Chondrocyte (in vitro differentiated cells): Measurements from ENCODE around the gene FGF1. TPM values are rescaled to one million over a fixed set of nuclear protein-coding genes. Genes with fewer than 3 reads are reported as not detected.

Experiments
- DNase-seq: peaks from one replicate; pipeline ENCODE4 v3.0.0; 2021; ENCODE audit warnings: mixed read lengths, low spot score
- H3K27ac Mint-ChIP-seq: one replicate; pipeline ENCODE4 v1.8.0; 2021; ENCODE audit warnings: mild to moderate bottlenecking, moderate library complexity, mixed read lengths; ENCODE audit not compliant: unreplicated experiment
- H3K27me3 Mint-ChIP-seq: 2 replicates; pipeline ENCODE4 v1.8.0; 2021; ENCODE audit warnings: low read depth, mixed read lengths
- H3K36me3 Mint-ChIP-seq: 2 replicates; pipeline ENCODE4 v1.8.0; 2021; ENCODE audit warnings: low read depth, mixed read lengths
- H3K4me1 Mint-ChIP-seq: 2 replicates; pipeline ENCODE4 v1.8.0; 2021; ENCODE audit warnings: low read depth, mild to moderate bottlenecking, mixed read lengths
- H3K4me3 Mint-ChIP-seq: one replicate; pipeline ENCODE4 v1.8.0; 2021; ENCODE audit warnings: mild to moderate bottlenecking, moderate library complexity, mixed read lengths; ENCODE audit not compliant: unreplicated experiment
- H3K9me3 Mint-ChIP-seq: 2 replicates; pipeline ENCODE4 v1.8.0; 2021; ENCODE audit warnings: low read depth, mixed read lengths
- total RNA-seq: library from RNA; stranded (reverse); gene quantifications from 3 replicates; pipeline ENCODE4 v1.2.1, GENCODE V29; 2021
- TF ChIP-seq, protein P1 (sequence below): fragments of 200-600 bp; sonication (generic); IDR thresholded peaks from 2 replicates; pipeline ENCODE4 v1.5.0; 2021; ENCODE audit warnings: antibody characterized with exemption, mild to moderate bottlenecking, moderate library complexity

Gene FGF1
- total RNA-seq, 1 donor from 2014 or later = 6.9 TPM

- Mint-ChIP-seq H3K4me1 (peaks cover 37% of the 10 kb centered on the region), H3K4me3 (no peak overlapping the region), H3K27me3 (no peaks in the 10 kb centered on the region), H3K36me3 (no peaks in the 10 kb centered on the region), H3K27ac (no peak overlapping the region), H3K9me3 (no peaks in the 10 kb centered on the region)
- TF ChIP-seq, protein P1, sequence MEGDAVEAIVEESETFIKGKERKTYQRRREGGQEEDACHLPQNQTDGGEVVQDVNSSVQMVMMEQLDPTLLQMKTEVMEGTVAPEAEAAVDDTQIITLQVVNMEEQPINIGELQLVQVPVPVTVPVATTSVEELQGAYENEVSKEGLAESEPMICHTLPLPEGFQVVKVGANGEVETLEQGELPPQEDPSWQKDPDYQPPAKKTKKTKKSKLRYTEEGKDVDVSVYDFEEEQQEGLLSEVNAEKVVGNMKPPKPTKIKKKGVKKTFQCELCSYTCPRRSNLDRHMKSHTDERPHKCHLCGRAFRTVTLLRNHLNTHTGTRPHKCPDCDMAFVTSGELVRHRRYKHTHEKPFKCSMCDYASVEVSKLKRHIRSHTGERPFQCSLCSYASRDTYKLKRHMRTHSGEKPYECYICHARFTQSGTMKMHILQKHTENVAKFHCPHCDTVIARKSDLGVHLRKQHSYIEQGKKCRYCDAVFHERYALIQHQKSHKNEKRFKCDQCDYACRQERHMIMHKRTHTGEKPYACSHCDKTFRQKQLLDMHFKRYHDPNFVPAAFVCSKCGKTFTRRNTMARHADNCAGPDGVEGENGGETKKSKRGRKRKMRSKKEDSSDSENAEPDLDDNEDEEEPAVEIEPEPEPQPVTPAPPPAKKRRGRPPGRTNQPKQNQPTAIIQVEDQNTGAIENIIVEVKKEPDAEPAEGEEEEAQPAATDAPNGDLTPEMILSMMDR = peak; percentile 28
- DNase-seq = no peak
Observed at GRCh38 chr5:142694092-142694856, 8.4 kb upstream of the FGF1 start.

- TF ChIP-seq, protein P1 = no peak
- peaks cover 19% of the 10 kb centered on the region for H3K4me1 Mint-ChIP-seq
- H3K4me3 Mint-ChIP-seq = no peak overlapping the region
- H3K9me3 Mint-ChIP-seq = no peaks in the 10 kb centered on the region
- no peaks in the 10 kb centered on the region for H3K36me3 Mint-ChIP-seq
- no peak overlapping the region for H3K27ac Mint-ChIP-seq
- no peak for DNase-seq
- H3K27me3 Mint-ChIP-seq = no peaks in the 10 kb centered on the region
Observed at GRCh38 chr5:142692321-142692894, 6.5 kb upstream of the FGF1 start.

DNA sequence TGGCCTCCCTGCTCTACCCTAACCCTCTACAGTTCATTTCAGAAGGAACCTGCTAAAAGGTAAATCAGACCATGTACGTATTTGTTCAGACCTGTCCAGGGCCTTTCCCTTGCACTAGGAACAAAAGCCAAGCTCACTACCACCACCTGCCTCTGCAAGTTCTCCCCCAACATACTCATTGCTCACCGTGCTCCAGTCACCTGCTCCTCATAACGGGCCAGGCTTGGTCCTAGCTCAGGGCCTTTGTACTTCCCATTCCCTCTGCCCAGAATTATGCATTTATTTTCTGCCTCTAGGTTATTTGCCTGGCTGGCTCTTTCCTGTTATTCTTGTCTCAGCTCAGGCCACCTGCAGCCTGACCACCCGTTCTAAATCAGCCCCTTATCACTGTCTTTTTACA lies 4.8 kb upstream of the FGF1 start:
- H3K27ac Mint-ChIP-seq = no peak overlapping the region
- H3K4me1 Mint-ChIP-seq = peaks cover 14% of the 10 kb centered on the region
- no peaks in the 10 kb centered on the region for H3K36me3 Mint-ChIP-seq
- no peaks in the 10 kb centered on the region for H3K9me3 Mint-ChIP-seq
- no peak overlapping the region for H3K4me3 Mint-ChIP-seq
- TF ChIP-seq, protein P1 = no peak
- H3K27me3 Mint-ChIP-seq = no peaks in the 10 kb centered on the region
- DNase-seq = no peak

- no peak for DNase-seq
- TF ChIP-seq, protein P1 = no peak
- Mint-ChIP-seq H3K27ac (no peak overlapping the region), H3K27me3 (no peaks in the 10 kb centered on the region), H3K4me1 (peaks cover 29% of the 10 kb centered on the region), H3K4me3 (no peak overlapping the region), H3K9me3 (no peaks in the 10 kb centered on the region), H3K36me3 (no peaks in the 10 kb centered on the region)
Observed at GRCh38 chr5:142689081-142689480, 3.2 kb upstream of the FGF1 start.

GRCh38 chr5:142688281-142688989 lies 2.5 kb upstream of the FGF1 start:
- DNase-seq = no peak
- no peaks in the 10 kb centered on the region for H3K36me3 Mint-ChIP-seq
- H3K27me3 Mint-ChIP-seq = no peaks in the 10 kb centered on the region
- peaks cover 32% of the 10 kb centered on the region for H3K4me1 Mint-ChIP-seq
- no peaks in the 10 kb centered on the region for H3K9me3 Mint-ChIP-seq
- H3K4me3 Mint-ChIP-seq = no peak overlapping the region
- TF ChIP-seq, protein P1 = no peak
- no peak overlapping the region for H3K27ac Mint-ChIP-seq
